ENCODE measurements around the gene NAA40. TPM values are rescaled to one million over a fixed set of nuclear protein-coding genes. Genes with fewer than 3 reads are reported as not detected.

The NAA40 gene
- total RNA-seq, 1 donor from 2014 or later, result 19.7 TPM

- no peak for DNase-seq
- intact Hi-C loops (cut with micrococcal nuclease), result no loop called here
- H3K4me3 ChIP-seq, result no peak overlapping the region
- no peaks in the 10 kb centered on the region for H3K9me3 ChIP-seq (replicated peaks)
- no peaks in the 10 kb centered on the region for H3K27me3 ChIP-seq (ENCODE audit: low read depth)
- TF ChIP-seq CTCF (IDR thresholded peaks at IDR 0.05; ENCODE audit: borderline replicate concordance), result no peak
- H3K27ac ChIP-seq (replicated peaks), result no peak overlapping the region
- peaks cover 33% of the 10 kb centered on the region for H3K4me1 ChIP-seq
- peaks cover 65% of the 10 kb centered on the region for H3K36me3 ChIP-seq
Observed at GRCh38 chr11:63896071-63896470, 42.7 kb upstream of the NAA40 start.

GRCh38 chr11:63897459-63898146 lies 41.2 kb upstream of the NAA40 start:
- DNase-seq, result no peak
- Histone ChIP-seq H3K4me3 (no peak overlapping the region), H3K4me1 (peaks cover 25% of the 10 kb centered on the region), H3K9me3 (replicated peaks) (no peaks in the 10 kb centered on the region), H3K36me3 (peaks cover 75% of the 10 kb centered on the region), H3K27me3 (ENCODE audit: low read depth) (no peaks in the 10 kb centered on the region), H3K27ac (replicated peaks) (peak overlapping the region; percentile 8)
- intact Hi-C loops (cut with micrococcal nuclease), result no loop called here
- no peak for TF ChIP-seq CTCF (IDR thresholded peaks at IDR 0.05; ENCODE audit: borderline replicate concordance)

GRCh38 chr11:63901660-63902059 lies 37.1 kb upstream of the NAA40 start:
- DNase-seq, result no peak
- intact Hi-C loops (cut with micrococcal nuclease), result no loop called here
- Histone ChIP-seq H3K27me3 (ENCODE audit: low read depth) (no peaks in the 10 kb centered on the region), H3K36me3 (peaks cover 91% of the 10 kb centered on the region), H3K4me1 (peaks cover 16% of the 10 kb centered on the region), H3K9me3 (replicated peaks) (no peaks in the 10 kb centered on the region), H3K27ac (replicated peaks) (no peak overlapping the region), H3K4me3 (no peak overlapping the region)
- TF ChIP-seq CTCF (IDR thresholded peaks at IDR 0.05; ENCODE audit: borderline replicate concordance), result peak; percentile 17

- H3K27ac ChIP-seq (replicated peaks), result no peak overlapping the region
- H3K36me3 ChIP-seq, result peaks cover 94% of the 10 kb centered on the region
- H3K4me3 ChIP-seq, result no peak overlapping the region
- TF ChIP-seq CTCF (IDR thresholded peaks at IDR 0.05; ENCODE audit: borderline replicate concordance), result no peak
- DNase-seq, result no peak
- no peaks in the 10 kb centered on the region for H3K9me3 ChIP-seq (replicated peaks)
- peaks cover 18% of the 10 kb centered on the region for H3K4me1 ChIP-seq
- intact Hi-C loops (cut with micrococcal nuclease), result no loop called here
- no peaks in the 10 kb centered on the region for H3K27me3 ChIP-seq (ENCODE audit: low read depth)
Observed at GRCh38 chr11:63903884-63904283, 34.9 kb upstream of the NAA40 start.

GRCh38 chr11:63904743-63905142 lies 34.1 kb upstream of the NAA40 start:
- no peak overlapping the region for H3K27ac ChIP-seq (replicated peaks)
- H3K4me1 ChIP-seq, result peaks cover 27% of the 10 kb centered on the region
- H3K4me3 ChIP-seq, result no peak overlapping the region
- intact Hi-C loops (cut with micrococcal nuclease), result no loop called here
- peaks cover 92% of the 10 kb centered on the region for H3K36me3 ChIP-seq
- no peak for TF ChIP-seq CTCF (IDR thresholded peaks at IDR 0.05; ENCODE audit: borderline replicate concordance)
- no peaks in the 10 kb centered on the region for H3K27me3 ChIP-seq (ENCODE audit: low read depth)
- DNase-seq, result no peak
- no peaks in the 10 kb centered on the region for H3K9me3 ChIP-seq (replicated peaks)
